Transverse colon (tissue), 4 donors: Measurements from ENCODE around the gene SLC32A1.

ENCODE experiments used
- CTCF ChIP-seq, 5 experiments: fragments of 200-600 bp in 3 of 5; fragments of 450-650 bp in 2 of 5; sonication (generic) in 3 of 5; IDR thresholded peaks; 1 replicate in 2 of 5; 2 replicates in 3 of 5; pipeline ENCODE4 v1.5.1; 2016 to 2017; ENCODE audit warnings: antibody characterized with exemption in 5 of 5, inconsistent platforms in 3 of 5, mild to moderate bottlenecking in 2 of 5, moderate library complexity in 1 of 5
- EP300 ChIP-seq: sonication (generic); formaldehyde crosslinking; IDR thresholded peaks from one replicate; pipeline ENCODE4 v1.6.1; 2017; ENCODE audit warnings: antibody characterized with exemption, low read depth
- POLR2A ChIP-seq: fragments of 450-650 bp; IDR thresholded peaks from one replicate; pipeline ENCODE4 v1.6.1; 2016; ENCODE audit warnings: antibody characterized with exemption, mild to moderate bottlenecking, moderate library complexity
- POLR2AphosphoS5 ChIP-seq, 3 donors: sonication (generic); formaldehyde crosslinking; IDR thresholded peaks; one replicate each; pipeline ENCODE4 v1.6.1; 2016; ENCODE audit warnings: antibody characterized with exemption in 3 of 3

- TF ChIP-seq POLR2AphosphoS5 (IDR thresholded peaks at IDR 0.05) (no peak), CTCF (IDR thresholded peaks at IDR 0.05) (no peak), POLR2A (no peak), EP300 (no peak)
Measured at GRCh38 chr20:38770546-38770945, 46.3 kb downstream of the SLC32A1 start.
